Left hindlimb (tissue), 1 donor: ENCODE results near the gene TRAPPC3.
A peak's percentile ranks its signal among the peaks of the same experiment; 100 is the strongest.
"Not testable (repeated sequence)": the region's sequence is repeated elsewhere in the genome, so short reads cannot be mapped to it uniquely, and the experiment has no call there.

Experiments used
- DNase-seq: peaks from one replicate; pipeline ENCODE4 v3.0.0-alpha.2; 2018

TRAPPC3 gene

GRCh38 chr1:36149237-36149972 is at the start of gene TRAPPC3:
TSS of gene TRAPPC3 (minus strand) at chr1:36149486. CDS start at chr1:36149378, 108 bp downstream.
- peak; percentile 100 for DNase-seq

DNA sequence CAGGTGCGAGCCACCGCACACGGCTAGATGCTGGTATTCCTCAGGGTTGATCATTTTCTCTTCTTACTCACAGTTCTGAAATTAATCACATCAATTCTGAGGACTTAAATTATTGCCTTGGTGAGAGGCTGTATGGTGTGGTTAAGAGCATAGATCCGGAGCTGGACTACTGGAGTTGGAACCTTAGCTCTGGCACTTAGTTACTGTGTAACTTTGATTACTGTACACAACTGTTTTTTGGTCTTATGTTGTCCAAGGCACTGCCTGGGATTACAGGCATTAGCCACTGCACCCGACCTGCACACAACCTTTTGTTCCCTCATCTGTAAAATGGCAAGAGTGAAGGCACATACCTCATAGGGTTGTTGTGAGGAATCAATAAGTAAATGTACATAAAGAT is 49.4 kb upstream of the TRAPPC3 start:
- no peak for DNase-seq

DNA sequence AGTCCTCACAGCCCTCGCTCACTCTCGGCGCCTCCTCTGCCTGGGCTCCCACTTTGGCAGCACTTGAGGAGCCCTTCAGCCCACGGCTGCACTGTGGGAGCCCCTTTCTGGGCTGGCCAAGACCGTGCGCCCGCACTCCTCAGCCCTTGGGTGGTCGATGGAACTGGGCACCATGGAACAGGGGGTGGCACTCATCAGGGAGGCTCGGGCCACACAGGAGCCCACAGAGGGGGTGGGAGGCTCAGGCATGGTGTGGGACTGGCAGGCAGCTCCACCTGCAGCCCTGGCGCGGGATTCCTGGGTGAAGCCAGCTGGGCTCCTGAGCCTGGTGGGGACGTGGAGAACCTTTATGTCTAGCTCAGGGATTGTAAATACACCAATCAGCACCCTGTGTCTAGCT is 47.5 kb upstream of the TRAPPC3 start:
- DNase-seq = not testable (repeated sequence)

DNA sequence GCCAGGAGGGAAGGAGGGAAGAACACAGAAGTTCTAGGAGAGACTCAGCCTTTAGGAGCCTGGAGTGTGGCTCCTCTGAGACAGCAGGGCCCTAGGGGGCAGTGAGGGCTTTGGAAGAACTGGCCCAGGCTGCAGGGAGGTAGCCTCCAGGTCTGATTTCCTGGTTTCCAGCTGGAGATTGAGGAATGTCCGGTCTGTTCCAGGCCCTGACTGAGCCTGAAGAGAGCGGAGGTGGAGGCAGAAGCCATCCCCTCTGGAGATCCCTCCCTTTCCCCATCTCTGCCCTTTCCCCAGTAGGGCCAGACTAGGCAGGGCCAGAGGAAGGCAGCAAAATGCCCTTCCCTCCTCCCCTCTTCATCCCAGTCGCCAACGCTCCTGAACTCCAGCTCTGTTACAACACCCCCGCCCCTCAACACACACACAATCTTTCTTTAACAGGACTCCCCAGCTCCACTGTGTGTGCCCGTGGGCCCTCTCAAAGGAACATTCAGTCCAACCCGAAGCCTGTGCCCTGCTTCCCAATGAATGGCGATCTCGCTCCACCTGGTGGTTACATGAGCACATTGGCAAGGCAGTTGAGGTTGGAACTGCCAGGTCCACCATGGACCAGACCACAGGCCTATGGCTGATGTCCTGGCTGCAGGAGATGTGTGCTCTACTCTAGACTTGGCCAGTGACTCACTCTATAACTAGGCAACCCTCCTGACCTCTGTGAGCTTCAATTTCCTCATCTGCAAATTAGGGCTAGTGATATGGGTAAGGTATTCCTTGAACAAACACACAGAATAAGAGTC is 38.7 kb upstream of the TRAPPC3 start:
- peak; percentile 88 for DNase-seq

DNA sequence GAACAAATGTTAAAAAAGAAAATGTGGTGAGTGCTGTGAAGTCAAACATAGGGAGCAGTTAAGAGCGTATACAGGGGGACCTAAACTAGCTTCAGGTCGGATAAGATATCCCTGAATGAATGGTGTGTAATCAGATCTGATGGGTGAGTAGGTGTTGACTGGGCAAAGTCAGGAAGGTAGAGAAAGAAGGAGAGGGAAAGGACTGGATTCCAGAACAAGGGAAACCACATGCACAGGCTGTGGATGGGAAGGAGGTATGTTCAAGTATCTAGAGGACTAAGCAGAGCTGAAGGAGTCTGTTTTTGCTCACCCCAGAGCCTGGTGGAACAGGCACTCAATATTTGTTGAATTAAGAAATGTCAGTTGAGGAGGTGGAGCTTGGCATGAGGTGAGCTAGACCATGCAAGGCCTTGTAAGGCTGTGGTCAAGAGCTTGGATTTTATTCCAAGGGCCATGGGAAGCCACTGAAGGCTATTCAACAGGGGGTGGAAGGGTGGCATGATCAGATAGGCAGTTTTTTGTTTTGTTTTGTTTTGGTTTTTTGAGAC is 34.1 kb upstream of the TRAPPC3 start:
- no peak for DNase-seq

GRCh38 chr1:36182734-36183133 is 33.4 kb upstream of the TRAPPC3 start:
- DNase-seq = no peak

- DNase-seq = no peak
Measured at GRCh38 chr1:36179220-36179600, 29.9 kb upstream of the TRAPPC3 start.

GRCh38 chr1:36178471-36179219 is 29.4 kb upstream of the TRAPPC3 start:
- DNase-seq = no peak

- no peak for DNase-seq
Measured at GRCh38 chr1:36177589-36178431, 28.5 kb upstream of the TRAPPC3 start.

DNA sequence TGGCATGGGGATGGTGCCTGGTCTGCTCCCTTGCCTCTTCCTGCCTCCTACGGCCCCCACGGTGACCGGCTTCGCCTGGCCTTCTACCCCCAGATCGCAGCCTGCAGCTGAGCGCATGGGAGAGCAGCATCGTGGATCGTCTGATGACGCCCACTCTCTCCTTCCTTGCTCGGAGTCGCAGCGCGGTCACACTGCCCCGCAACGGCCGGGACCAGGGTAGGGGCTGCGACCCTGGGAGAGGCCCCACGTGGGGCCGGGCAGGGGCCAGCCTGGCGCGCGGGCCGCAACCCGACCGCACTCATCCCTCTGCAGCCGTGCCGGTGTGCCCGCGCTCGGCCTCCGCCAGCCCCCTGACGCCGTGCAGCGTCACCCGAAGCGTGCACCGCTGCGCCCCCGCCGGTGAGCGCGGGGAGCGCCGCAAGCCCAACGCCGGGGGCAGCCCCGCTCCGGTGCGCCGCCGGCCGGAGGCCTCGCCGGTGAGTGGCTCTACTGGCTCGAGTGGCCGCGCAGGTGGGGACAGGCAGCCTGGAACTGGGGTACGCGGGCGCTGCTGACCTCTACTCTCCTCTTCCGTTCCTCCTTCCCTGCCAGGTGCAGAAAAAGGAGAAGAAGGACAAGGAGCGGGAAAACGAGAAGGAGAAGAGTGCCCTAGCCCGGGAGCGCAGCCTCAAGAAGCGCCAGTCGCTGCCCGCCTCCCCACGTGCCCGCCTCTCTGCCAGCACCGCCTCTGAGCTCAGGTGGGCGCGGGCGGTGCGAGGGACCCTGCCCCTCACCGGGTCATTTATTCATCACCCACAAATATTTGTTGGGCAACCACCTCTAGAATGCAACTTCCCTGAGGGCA is 27.0 kb upstream of the TRAPPC3 start:
- no peak for DNase-seq

DNA sequence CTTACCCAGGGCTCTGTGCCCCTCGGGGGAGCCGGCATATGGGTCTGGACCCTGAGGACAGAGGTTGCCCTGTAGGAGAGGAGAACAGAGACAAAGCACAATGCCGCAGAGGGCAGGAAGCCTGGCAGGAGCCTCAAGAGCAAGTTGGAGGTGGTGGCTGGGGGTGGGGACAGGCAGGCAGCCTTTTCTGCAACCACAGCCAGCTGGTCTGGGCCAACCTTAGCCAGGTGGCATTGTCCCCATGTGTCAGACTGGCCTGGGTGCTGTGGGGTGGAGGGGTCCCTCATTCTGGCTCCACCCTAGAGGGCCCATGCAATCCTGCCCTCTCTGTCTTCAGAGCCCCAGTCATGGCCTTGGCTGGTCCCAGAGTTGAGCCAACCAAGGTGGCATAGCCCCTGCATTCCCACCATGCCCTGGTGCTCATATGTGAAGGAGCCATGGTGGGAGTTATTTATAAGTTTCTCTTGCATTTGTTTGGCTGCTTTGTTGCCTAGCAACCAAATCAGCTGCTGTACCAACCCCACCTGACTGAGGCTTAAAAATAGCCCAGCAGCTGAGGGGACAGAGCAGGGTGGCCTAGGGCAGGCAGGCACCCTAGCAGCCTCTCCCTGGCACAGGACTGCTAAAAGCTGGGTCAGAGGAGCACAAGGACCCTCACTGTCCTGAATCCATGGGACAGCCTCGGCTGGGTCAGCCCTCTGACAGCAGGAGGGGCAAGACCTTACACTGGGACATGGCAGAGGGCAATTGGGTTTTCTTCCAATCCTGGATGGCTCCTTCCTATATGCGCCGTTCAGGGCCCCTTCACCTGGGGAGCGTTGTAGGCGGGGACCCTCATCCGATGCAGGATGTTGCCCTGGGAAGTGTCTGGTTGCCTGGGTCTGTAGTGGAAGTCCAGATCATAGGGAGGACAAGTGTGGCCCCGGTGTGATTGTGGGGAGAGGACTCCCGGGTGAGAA is 26.1 kb upstream of the TRAPPC3 start:
- DNase-seq = no peak

- no peak for DNase-seq
Measured at GRCh38 chr1:36174713-36175112, 25.4 kb upstream of the TRAPPC3 start.

DNA sequence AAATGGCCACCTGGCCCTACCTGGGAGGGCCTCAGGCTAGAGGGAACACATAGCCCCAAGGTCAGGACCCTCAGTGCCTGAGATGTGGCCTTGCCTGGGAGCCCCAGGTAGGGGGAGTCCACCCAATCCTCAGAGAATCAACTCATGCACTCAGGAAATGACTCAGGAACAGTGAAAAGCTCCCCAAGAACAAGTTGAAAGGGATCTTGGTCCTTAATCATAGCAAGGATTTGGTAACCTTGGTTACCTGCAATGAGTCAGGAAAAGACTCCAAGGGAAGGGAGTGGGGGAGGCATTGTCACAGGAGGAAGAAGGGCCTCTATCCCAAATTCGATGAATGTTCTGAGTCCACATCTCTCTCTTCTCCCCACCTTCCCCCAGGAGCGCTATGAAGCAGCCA is 23.7 kb upstream of the TRAPPC3 start:
- no peak for DNase-seq

- DNase-seq = no peak
Measured at GRCh38 chr1:36172017-36172747, 22.9 kb upstream of the TRAPPC3 start.

GRCh38 chr1:36170643-36171412 is 21.5 kb upstream of the TRAPPC3 start:
- no peak for DNase-seq

GRCh38 chr1:36168514-36168913 is 19.2 kb upstream of the TRAPPC3 start:
- no peak for DNase-seq

DNA sequence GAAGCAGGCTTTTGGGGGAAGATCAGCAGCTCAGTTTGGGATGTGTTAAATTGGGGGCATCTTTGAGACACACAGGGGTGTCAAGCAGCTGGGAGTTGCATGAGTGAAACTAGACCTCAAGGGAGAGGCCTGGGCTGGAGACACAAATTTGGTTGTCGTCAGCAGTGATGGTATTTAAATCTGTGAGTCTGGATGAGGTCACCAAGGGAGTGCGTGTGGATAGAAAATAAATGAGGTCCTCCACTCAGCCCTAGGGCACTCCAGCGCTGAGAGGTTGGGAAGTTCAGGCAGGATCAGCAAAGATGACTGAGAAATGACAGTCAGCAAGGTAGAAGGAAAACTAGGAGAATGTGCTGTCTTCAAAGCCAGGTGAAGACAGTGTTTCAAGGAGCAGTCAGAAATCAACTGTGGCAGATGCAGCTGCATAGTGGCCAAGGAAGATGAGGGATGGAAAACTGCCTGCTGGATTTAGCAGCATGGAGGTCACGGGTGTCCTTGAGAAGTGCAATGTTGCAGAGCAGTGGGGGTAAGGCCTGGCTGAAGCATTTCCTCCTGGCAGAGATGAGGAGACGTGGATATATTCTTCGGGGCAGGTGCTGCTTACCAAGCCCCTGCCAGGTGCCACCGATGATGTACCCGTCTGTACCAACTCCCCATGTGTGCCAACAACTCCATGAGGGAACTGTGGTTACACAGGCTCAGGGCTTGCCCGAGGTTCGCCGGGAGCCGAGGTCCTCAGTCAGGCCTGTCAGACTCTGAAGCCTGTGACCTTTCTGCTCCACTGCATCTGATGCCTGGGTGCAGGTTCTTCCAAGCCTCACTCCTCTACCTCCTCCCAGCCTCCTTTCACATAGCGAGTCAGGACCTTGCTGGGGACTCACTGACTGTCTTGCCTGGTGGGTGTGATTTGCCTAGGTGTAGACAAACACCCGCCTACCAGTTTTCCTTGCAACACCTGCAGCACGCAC is 17.9 kb upstream of the TRAPPC3 start:
- no peak for DNase-seq
